Trophoblast cell (in vitro differentiated cells and primary cell): Measurements from ENCODE around the gene IQCM.
A peak's percentile ranks its signal among the peaks of the same experiment; 100 is the strongest.

ENCODE experiments used
- DNase-seq, 2 donors: peaks; one replicate each; pipeline ENCODE4 v3.0.0-alpha.2; 2016
- H2AFZ ChIP-seq: 2 replicates; pipeline ENCODE4 v1.6.1; 2013; ENCODE audit warnings: low read length, moderate library complexity, mild to moderate bottlenecking; ENCODE audit not compliant: insufficient read depth, poor library complexity
- H2AK5ac ChIP-seq: 2 replicates; pipeline ENCODE4 v1.6.1; 2013; ENCODE audit warnings: mild to moderate bottlenecking, low read length
- H2BK120ac ChIP-seq: 2 replicates; pipeline ENCODE4 v1.6.1; 2013; ENCODE audit warnings: low read length, mild to moderate bottlenecking, moderate library complexity; ENCODE audit not compliant: insufficient read depth, poor library complexity
- H2BK12ac ChIP-seq: 2 replicates; pipeline ENCODE4 v1.6.1; 2013; ENCODE audit warnings: mild to moderate bottlenecking, low read length, moderate library complexity
- H2BK5ac ChIP-seq: 2 replicates; pipeline ENCODE4 v1.6.1; 2013; ENCODE audit warnings: low read length, low read depth, moderate library complexity, mild to moderate bottlenecking; ENCODE audit not compliant: poor library complexity
- H3K14ac ChIP-seq: 2 replicates; pipeline ENCODE4 v1.6.1; 2013; ENCODE audit warnings: mild to moderate bottlenecking, low read length
- H3K18ac ChIP-seq: 2 replicates; pipeline ENCODE4 v1.6.1; 2013; ENCODE audit warnings: mild to moderate bottlenecking, low read length
- H3K23ac ChIP-seq: 2 replicates; pipeline ENCODE4 v1.6.1; 2013; ENCODE audit warnings: low read length
- H3K27ac ChIP-seq: 2 replicates; pipeline ENCODE4 v1.5.1; 2013; ENCODE audit warnings: low read depth, mild to moderate bottlenecking, inconsistent platforms, low read length, moderate library complexity
- H3K27me3 ChIP-seq: 2 replicates; pipeline ENCODE4 v1.6.1; 2013; ENCODE audit warnings: inconsistent platforms, mild to moderate bottlenecking, low read length, moderate library complexity; ENCODE audit not compliant: insufficient read depth
- H3K36me3 ChIP-seq, 2 experiments: 1 replicate in 1 of 2; 2 replicates in 1 of 2; pipeline ENCODE4 v1.6.1; 2013; ENCODE audit warnings: low read length in 2 of 2, mild to moderate bottlenecking in 2 of 2, moderate library complexity in 1 of 2; ENCODE audit not compliant: insufficient read depth in 2 of 2, control insufficient read depth in 1 of 2
- H3K4ac ChIP-seq: 2 replicates; pipeline ENCODE4 v1.6.1; 2013; ENCODE audit warnings: low read depth, mild to moderate bottlenecking, low read length, moderate library complexity
- H3K4me1 ChIP-seq, 2 experiments: 1 replicate in 1 of 2; 2 replicates in 1 of 2; pipeline ENCODE4 v1.6.1; 2013; ENCODE audit warnings: low read length in 2 of 2, mild to moderate bottlenecking in 2 of 2, moderate library complexity in 1 of 2; ENCODE audit not compliant: insufficient read depth in 2 of 2, control insufficient read depth in 1 of 2
- H3K4me2 ChIP-seq: 2 replicates; pipeline ENCODE4 v1.6.1; 2013; ENCODE audit warnings: inconsistent platforms, mild to moderate bottlenecking, low read length, moderate library complexity
- H3K4me3 ChIP-seq: 2 replicates; pipeline ENCODE4 v1.5.1; 2013; ENCODE audit warnings: mild to moderate bottlenecking, low read depth, low read length, inconsistent platforms
- H3K79me1 ChIP-seq: one replicate; pipeline ENCODE4 v1.6.1; 2013; ENCODE audit warnings: low read length
- H3K79me2 ChIP-seq: 2 replicates; pipeline ENCODE4 v1.6.1; 2013; ENCODE audit warnings: low read length, mild to moderate bottlenecking; ENCODE audit not compliant: control insufficient read depth, insufficient read depth, poor library complexity
- H3K9ac ChIP-seq: 2 replicates; pipeline ENCODE4 v1.6.1; 2013; ENCODE audit warnings: mild to moderate bottlenecking, low read length
- H3K9me3 ChIP-seq: 2 replicates; pipeline ENCODE4 v1.6.1; 2013; ENCODE audit warnings: low read depth, mild to moderate bottlenecking, control low read depth, inconsistent platforms, low read length; ENCODE audit not compliant: insufficient read depth
- H4K12ac ChIP-seq: 2 replicates; pipeline ENCODE4 v1.6.1; 2013; ENCODE audit warnings: low read depth, mild to moderate bottlenecking, low read length, moderate library complexity
- H4K8ac ChIP-seq: 2 replicates; pipeline ENCODE4 v1.6.1; 2013; ENCODE audit warnings: low read depth, mild to moderate bottlenecking, low read length, moderate library complexity
- H4K91ac ChIP-seq: one replicate; pipeline ENCODE4 v1.6.1; 2013; ENCODE audit warnings: low read depth, mild to moderate bottlenecking, low read length, moderate library complexity
- WGBS: extraction: QIAGEN DNeasy Blood & Tissue Kit; methylation state at CpG from one replicate; pipeline ENCODE4 v1.1.7; 2013; ENCODE audit warnings: missing lambda C conversion rate; ENCODE audit not compliant: insufficient read length, insufficient coverage; ENCODE audit errors: extremely low coverage; 5-methylcytosine and 5-hydroxymethylcytosine counted together

The IQCM gene

GRCh38 chr4:149727663-149728062 lies 88.0 kb downstream of the IQCM start:
- no peak overlapping the region for H2AK5ac ChIP-seq
- no peaks in the 10 kb centered on the region for H3K27me3 ChIP-seq
- no peak overlapping the region for H3K4me2 ChIP-seq
- H3K18ac ChIP-seq, result no peak overlapping the region
- H3K9me3 ChIP-seq, result no peaks in the 10 kb centered on the region
- no peak overlapping the region for H3K9ac ChIP-seq
- H3K23ac ChIP-seq, result no peak overlapping the region
- H2BK120ac ChIP-seq, result no peak overlapping the region
- no peak overlapping the region for H3K4ac ChIP-seq
- no peaks in the 10 kb centered on the region for H3K79me1 ChIP-seq
- no peaks in the 10 kb centered on the region for H3K79me2 ChIP-seq
- DNase-seq, result no peak
- no peak overlapping the region for H3K4me3 ChIP-seq
- no peaks in the 10 kb centered on the region for H3K4me1 ChIP-seq
- H2AFZ ChIP-seq, result no peak overlapping the region
- no peak overlapping the region for H4K8ac ChIP-seq
- no peak overlapping the region for H3K27ac ChIP-seq
- WGBS, result no CpG with 5 or more reads among the region's 1 CpG
- no peaks in the 10 kb centered on the region for H3K36me3 ChIP-seq
- no peak overlapping the region for H3K14ac ChIP-seq
- no peak overlapping the region for H2BK12ac ChIP-seq
- H4K12ac ChIP-seq, result no peak overlapping the region
- no peak overlapping the region for H4K91ac ChIP-seq
- no peak overlapping the region for H2BK5ac ChIP-seq

- H3K36me3 ChIP-seq, result no peaks in the 10 kb centered on the region
- H4K91ac ChIP-seq, result no peak overlapping the region
- no peak overlapping the region for H3K18ac ChIP-seq
- no peak overlapping the region for H3K4ac ChIP-seq
- WGBS, result no CpG with 5 or more reads among the region's 2 CpGs
- H4K8ac ChIP-seq, result no peak overlapping the region
- no peak overlapping the region for H3K4me3 ChIP-seq
- H2BK120ac ChIP-seq, result no peak overlapping the region
- H3K14ac ChIP-seq, result no peak overlapping the region
- H2BK5ac ChIP-seq, result no peak overlapping the region
- no peak overlapping the region for H3K23ac ChIP-seq
- no peak overlapping the region for H3K4me2 ChIP-seq
- no peaks in the 10 kb centered on the region for H3K9me3 ChIP-seq
- no peak overlapping the region for H2AK5ac ChIP-seq
- H3K27ac ChIP-seq, result no peak overlapping the region
- no peaks in the 10 kb centered on the region for H3K79me2 ChIP-seq
- no peak overlapping the region for H2AFZ ChIP-seq
- H3K79me1 ChIP-seq, result no peaks in the 10 kb centered on the region
- no peaks in the 10 kb centered on the region for H3K27me3 ChIP-seq
- no peaks in the 10 kb centered on the region for H3K4me1 ChIP-seq
- no peak overlapping the region for H2BK12ac ChIP-seq
- H4K12ac ChIP-seq, result no peak overlapping the region
- H3K9ac ChIP-seq, result no peak overlapping the region
- no peak for DNase-seq
These were observed 92.6 kb downstream of the IQCM start for GRCh38 chr4:149723065-149723464.

GRCh38 chr4:149719806-149720205 lies 95.8 kb downstream of the IQCM start:
- Histone ChIP-seq H4K8ac (no peak overlapping the region), H3K18ac (no peak overlapping the region), H2AFZ (no peak overlapping the region), H3K4me2 (no peak overlapping the region), H3K23ac (no peak overlapping the region), H2BK120ac (no peak overlapping the region), H3K79me1 (no peaks in the 10 kb centered on the region), H3K27me3 (no peaks in the 10 kb centered on the region), H3K4ac (no peak overlapping the region), H3K9me3 (peaks cover 11% of the 10 kb centered on the region), H2BK12ac (no peak overlapping the region), H2BK5ac (no peak overlapping the region), H3K27ac (no peak overlapping the region), H3K9ac (no peak overlapping the region), H2AK5ac (no peak overlapping the region), H3K36me3 (no peaks in the 10 kb centered on the region), H3K4me3 (no peak overlapping the region), H3K79me2 (no peaks in the 10 kb centered on the region), H3K4me1 (no peaks in the 10 kb centered on the region), H4K12ac (no peak overlapping the region), H3K14ac (no peak overlapping the region), H4K91ac (no peak overlapping the region)
- DNase-seq, result no peak
- no CpG with 5 or more reads among the region's 1 CpG for WGBS

- H3K4me2 ChIP-seq, result no peak overlapping the region
- no peak overlapping the region for H3K9ac ChIP-seq
- no peak overlapping the region for H3K14ac ChIP-seq
- H2BK5ac ChIP-seq, result no peak overlapping the region
- H3K18ac ChIP-seq, result no peak overlapping the region
- no peak overlapping the region for H2AK5ac ChIP-seq
- H4K12ac ChIP-seq, result no peak overlapping the region
- H3K27me3 ChIP-seq, result no peaks in the 10 kb centered on the region
- no peaks in the 10 kb centered on the region for H3K4me1 ChIP-seq
- no peak overlapping the region for H2BK120ac ChIP-seq
- no peak overlapping the region for H2BK12ac ChIP-seq
- H3K4ac ChIP-seq, result no peak overlapping the region
- no peak overlapping the region for H3K27ac ChIP-seq
- no peak overlapping the region for H2AFZ ChIP-seq
- H3K23ac ChIP-seq, result no peak overlapping the region
- H3K79me2 ChIP-seq, result no peaks in the 10 kb centered on the region
- no peaks in the 10 kb centered on the region for H3K79me1 ChIP-seq
- H3K4me3 ChIP-seq, result no peak overlapping the region
- H4K91ac ChIP-seq, result no peak overlapping the region
- no peaks in the 10 kb centered on the region for H3K36me3 ChIP-seq
- peak in 1 of 2 donors; percentile 20 for DNase-seq
- peaks cover 11% of the 10 kb centered on the region for H3K9me3 ChIP-seq
- H4K8ac ChIP-seq, result no peak overlapping the region
These were observed 96.3 kb downstream of the IQCM start for GRCh38 chr4:149719357-149719756.
